H1 (cell line): ENCODE results near the gene ATP5F1E. TPM values are rescaled to one million over a fixed set of nuclear protein-coding genes. Genes with fewer than 3 reads are reported as not detected.

Experiments used
- CTCF ChIA-PET: fragments of 300-600 bp; sonication (Branson Sonifier 250); formaldehyde crosslinking; loops from one replicate; lab custom pipeline; 2021; ENCODE audit not compliant: partially characterized antibody; lab: Charles Lee
- POLR2A ChIA-PET: fragments of 300-600 bp; sonication (Branson Sonifier 250); formaldehyde crosslinking; loops from one replicate; lab custom pipeline; 2021; ENCODE audit warnings: inconsistent platforms; ENCODE audit not compliant: partially characterized antibody; lab: Charles Lee
- DNase-seq, 2 experiments: peaks; one replicate each; pipeline versions ENCODE4 v3.0.0 to v3.0.0-alpha.2; 2010 to 2022; ENCODE audit warnings: low spot score in 2 of 2, low read depth in 1 of 2, mixed read lengths in 1 of 2
- FAIRE-seq: peaks from 2 replicates; lab custom pipeline; 2011; peaks lifted over from hg19 to GRCh38; lab: Jason Lieb, UNC
- H2AFZ ChIP-seq: 2 replicates; pipeline ENCODE4 v1.8.1; 2012; ENCODE audit warnings: low read length, inconsistent platforms
- H2AK5ac ChIP-seq: 2 replicates; pipeline ENCODE4 v1.6.1; 2013; ENCODE audit warnings: low read depth, low read length
- H2BK120ac ChIP-seq: replicated peaks from 2 replicates; pipeline ENCODE3; 2013; ENCODE audit warnings: low read depth, low read length, inconsistent platforms
- H2BK12ac ChIP-seq: 2 replicates; pipeline ENCODE4 v1.6.1; 2013; ENCODE audit warnings: low read depth, low read length
- H2BK15ac ChIP-seq: 2 replicates; pipeline ENCODE4 v1.6.1; 2013; ENCODE audit warnings: low read length
- H2BK20ac ChIP-seq: 2 replicates; pipeline ENCODE4 v1.6.1; 2013; ENCODE audit warnings: low read length
- H2BK5ac ChIP-seq: 2 replicates; pipeline ENCODE4 v1.6.1; 2013; ENCODE audit warnings: low read depth, low read length
- H3K14ac ChIP-seq: 2 replicates; pipeline ENCODE4 v1.6.1; 2013; ENCODE audit warnings: inconsistent platforms; ENCODE audit not compliant: insufficient read length
- H3K18ac ChIP-seq: 2 replicates; pipeline ENCODE4 v1.6.1; 2013; ENCODE audit warnings: low read length; ENCODE audit errors: extremely low read depth
- H3K23ac ChIP-seq: 2 replicates; pipeline ENCODE4 v1.6.1; 2013; ENCODE audit warnings: inconsistent platforms; ENCODE audit not compliant: insufficient read length
- H3K23me2 ChIP-seq: 2 replicates; pipeline ENCODE4 v1.6.1; 2013; ENCODE audit warnings: low read depth, low read length
- H3K27ac ChIP-seq: 2 replicates; pipeline ENCODE4 v1.6.1; 2011; ENCODE audit warnings: low read depth, low read length, inconsistent platforms
- H3K27me3 ChIP-seq, 4 experiments: replicated peaks in 1 of 4; 1 replicate in 1 of 4; 2 replicates in 3 of 4; pipeline versions ENCODE4 v1.6.1 to v1.8.1; 2011 to 2013; ENCODE audit warnings: low read length in 3 of 4, mild to moderate bottlenecking in 3 of 4, inconsistent platforms in 2 of 4, mixed read lengths in 2 of 4, moderate library complexity in 1 of 4; ENCODE audit not compliant: control insufficient read depth in 3 of 4, insufficient read depth in 3 of 4; ENCODE audit errors: extremely low read depth in 1 of 4
- H3K36me3 ChIP-seq, 4 experiments: 2 replicates each; pipeline versions ENCODE4 v1.6.1 to v1.8.1; 2011 to 2013; ENCODE audit warnings: mild to moderate bottlenecking in 4 of 4, low read length in 3 of 4, moderate library complexity in 2 of 4, control low read depth in 1 of 4, inconsistent platforms in 1 of 4; ENCODE audit not compliant: insufficient read depth in 4 of 4, control insufficient read depth in 2 of 4
- H3K4ac ChIP-seq: replicated peaks from 2 replicates; pipeline ENCODE3; 2013; ENCODE audit warnings: low read length, low read depth, mixed read lengths, inconsistent platforms; ENCODE audit not compliant: insufficient read length
- H3K4me1 ChIP-seq, 4 experiments: replicated peaks in 1 of 4; 1 replicate in 1 of 4; 2 replicates in 3 of 4; pipeline versions ENCODE4 v1.6.1 to v1.8.1; 2011 to 2013; ENCODE audit warnings: low read length in 3 of 4, inconsistent platforms in 2 of 4, mixed read lengths in 1 of 4; ENCODE audit not compliant: insufficient read depth in 4 of 4, control insufficient read depth in 3 of 4
- H3K4me2 ChIP-seq, 2 experiments: 2 replicates each; pipeline versions ENCODE4 v1.6.1 to v1.8.1; 2011 to 2013; ENCODE audit warnings: low read depth in 2 of 2, low read length in 2 of 2, control low read depth in 1 of 2, inconsistent platforms in 1 of 2, mild to moderate bottlenecking in 1 of 2; ENCODE audit not compliant: insufficient read depth in 1 of 2
- H3K4me3 ChIP-seq, 4 experiments: fragments of 200-600, 300-600 bp in 1 of 4; sonication (generic), shearing (Covaris generic), sonication (Bioruptor Twin) in 1 of 4; 2 replicates each; pipeline versions ENCODE4 v1.5.1 to v1.8.1; 2011 to 2016; ENCODE audit warnings: low read length in 4 of 4, low read depth in 3 of 4, control low read depth in 2 of 4, inconsistent platforms in 2 of 4, mild to moderate bottlenecking in 2 of 4, mixed read lengths in 1 of 4, moderate library complexity in 1 of 4; ENCODE audit not compliant: insufficient read depth in 2 of 4; ENCODE audit errors: extremely low read depth in 1 of 4
- H3K56ac ChIP-seq: replicated peaks from 2 replicates; pipeline ENCODE3; 2013; ENCODE audit warnings: low read depth, mild to moderate bottlenecking, mixed read lengths, low read length, inconsistent platforms; ENCODE audit not compliant: insufficient read length
- H3K79me1 ChIP-seq: 2 replicates; pipeline ENCODE4 v1.6.1; 2013; ENCODE audit warnings: low read depth, low read length, control low read depth
- H3K79me2 ChIP-seq, 2 experiments: 2 replicates each; pipeline versions ENCODE4 v1.6.1 to v1.8.1; 2012 to 2013; ENCODE audit warnings: low read length in 2 of 2, mild to moderate bottlenecking in 2 of 2, inconsistent platforms in 1 of 2; ENCODE audit not compliant: insufficient read depth in 2 of 2, control insufficient read depth in 1 of 2
- H3K9ac ChIP-seq, 4 experiments: replicated peaks in 1 of 4; 1 replicate in 1 of 4; 2 replicates in 3 of 4; pipeline versions ENCODE4 v1.6.1 to v1.8.1; 2011 to 2013; ENCODE audit warnings: low read depth in 3 of 4, low read length in 3 of 4, control low read depth in 2 of 4, mild to moderate bottlenecking in 2 of 4, moderate library complexity in 2 of 4, inconsistent platforms in 1 of 4; ENCODE audit errors: extremely low read depth in 1 of 4
- H3K9me3 ChIP-seq, 2 experiments: 2 replicates each; pipeline versions ENCODE4 v1.6.1 to v1.8.1; 2012 to 2013; ENCODE audit warnings: mild to moderate bottlenecking in 2 of 2, moderate library complexity in 2 of 2, control low read depth in 1 of 2, inconsistent platforms in 1 of 2, low read depth in 1 of 2, low read length in 1 of 2, mixed read lengths in 1 of 2; ENCODE audit not compliant: insufficient read depth in 2 of 2
- H4K20me1 ChIP-seq, 2 experiments: replicated peaks in 1 of 2; 2 replicates each; pipeline versions ENCODE3 to v1.8.1; 2011 to 2013; ENCODE audit warnings: inconsistent platforms in 2 of 2, low read length in 2 of 2, mild to moderate bottlenecking in 1 of 2; ENCODE audit not compliant: insufficient read depth in 2 of 2, control insufficient read depth in 1 of 2
- H4K5ac ChIP-seq: 2 replicates; pipeline ENCODE4 v1.6.1; 2013; ENCODE audit warnings: low read length, low read depth, mixed read lengths, inconsistent platforms; ENCODE audit not compliant: insufficient read length
- H4K8ac ChIP-seq: 2 replicates; pipeline ENCODE4 v1.8.0; 2013; ENCODE audit warnings: mild to moderate bottlenecking, moderate library complexity, low read length, inconsistent platforms; ENCODE audit not compliant: insufficient read depth; ENCODE audit errors: extremely low read depth
- H4K91ac ChIP-seq: replicated peaks from 2 replicates; pipeline ENCODE3; 2013; ENCODE audit warnings: low read length, mixed read lengths, inconsistent platforms; ENCODE audit not compliant: insufficient read length
- BACH1 ChIP-seq: IDR thresholded peaks from 2 replicates; pipeline ENCODE4 v1.6.1; 2012; ENCODE audit warnings: low read length, improper control_type of control experiment
- BRCA1 ChIP-seq: IDR thresholded peaks from 2 replicates; pipeline ENCODE4 v1.6.1; 2012; ENCODE audit warnings: low read depth, low read length, improper control_type of control experiment
- CTCF ChIP-seq, 3 experiments: IDR thresholded peaks; 1 replicate in 2 of 3; 2 replicates in 1 of 3; pipeline versions ENCODE4 v1.5.1 to v1.6.1; 2011; ENCODE audit warnings: low read length in 3 of 3, mild to moderate bottlenecking in 3 of 3, inconsistent platforms in 2 of 3, low read depth in 1 of 3, moderate library complexity in 1 of 3; ENCODE audit not compliant: insufficient read depth in 1 of 3; ENCODE audit errors: control extremely low read depth in 1 of 3
- EP300 ChIP-seq, 2 experiments: IDR thresholded peaks; 1 replicate in 1 of 2; 2 replicates in 1 of 2; pipeline ENCODE4 v1.6.1; 2011 to 2012; ENCODE audit warnings: low read depth in 2 of 2, low read length in 2 of 2, mild to moderate bottlenecking in 2 of 2, borderline replicate concordance in 1 of 2, inconsistent platforms in 1 of 2, moderate library complexity in 1 of 2
- HDAC6 ChIP-seq: IDR thresholded peaks from one replicate; pipeline ENCODE4 v1.7.1; 2012; ENCODE audit warnings: low read depth, mild to moderate bottlenecking, inconsistent platforms, low read length, moderate library complexity
- JUND ChIP-seq: IDR thresholded peaks from 2 replicates; pipeline ENCODE4 v1.6.1; 2011; ENCODE audit warnings: mild to moderate bottlenecking, improper control_type of control experiment, low read length
- RBBP5 ChIP-seq: IDR thresholded peaks from 2 replicates; pipeline ENCODE4 v1.7.1; 2012; ENCODE audit warnings: low read depth, mild to moderate bottlenecking, inconsistent platforms, low read length, moderate library complexity, borderline replicate concordance
- RXRA ChIP-seq: IDR thresholded peaks from 2 replicates; pipeline ENCODE4 v1.6.1; 2011; ENCODE audit warnings: low read depth, mild to moderate bottlenecking, low read length, moderate library complexity; ENCODE audit not compliant: insufficient read depth
- SUZ12 ChIP-seq: fragments of 200-600 bp; sonication (generic); IDR thresholded peaks from 2 replicates; pipeline ENCODE4 v1.6.1; 2012; ENCODE audit warnings: mild to moderate bottlenecking, inconsistent platforms, low read length, moderate library complexity, mixed read lengths
- TAF7 ChIP-seq: optimal IDR thresholded peaks from 2 replicates; pipeline ENCODE3; 2011; ENCODE audit warnings: low read depth, mild to moderate bottlenecking, inconsistent platforms, low read length, moderate library complexity, borderline replicate concordance
- WGBS, 2 experiments: shearing (Covaris generic) in 1 of 2; methylation state at CpG; one replicate each; pipeline versions ENCODE4 v1.1.6 to v1.1.7; 2013 to 2015; ENCODE audit warnings: low lambda C conversion rate in 2 of 2, mixed read lengths in 2 of 2, inconsistent platforms in 1 of 2, low coverage in 1 of 2, missing lambda C conversion rate in 1 of 2; ENCODE audit not compliant: insufficient replicate concordance in 2 of 2, insufficient coverage in 1 of 2, insufficient read length in 1 of 2; ENCODE audit errors: extremely low coverage in 1 of 2, missing lambda C conversion rate in 1 of 2; 5-methylcytosine and 5-hydroxymethylcytosine counted together
- polyA plus RNA-seq, 7 experiments: library from polyadenylated mRNA; depleted of rRNA in 3 of 7; stranded (reverse) in 5 of 7; unstranded in 2 of 7; fragments of >200 nt in 5 of 7; fragments of 200-250 nt in 2 of 7; gene quantifications; 1 replicate in 5 of 7; 2 replicates in 1 of 7; 4 replicates in 1 of 7; pipeline versions ENCODE4 v1.2.1 to v1.2.3, GENCODE V29; 2011 to 2013; ENCODE audit warnings: missing spikeins in 2 of 7, mixed read lengths in 2 of 7
- total RNA-seq: library from RNA; stranded (reverse); fragmentation: NEBNext Ultra II Directional; extraction: Animal tissue kit (Norgen Biotek cat#: 25700); gene quantifications from 2 replicates; pipeline ENCODE4 v1.2.1, GENCODE V29; 2021

ATP5F1E gene
- total and polyA plus RNA-seq, 2 of the 8 experiments (the other 6 are each of a cell fraction or from before 2014, with no cell fraction given) = 15.7 to 47.8 TPM

- Histone ChIP-seq H2AFZ (no peak overlapping the region), H2AK5ac (no peak overlapping the region), H3K23me2 (peaks cover 2% of the 10 kb centered on the region; the same call in 1 of the 2 replicates), H4K8ac (no peak overlapping the region), H3K4me2 (no peak overlapping the region), H2BK20ac (no peak overlapping the region), H4K20me1 (peaks cover 0 to 6% of the 10 kb centered on the region in 2 experiments), H2BK5ac (no peak overlapping the region), H3K27ac (no peak overlapping the region), H4K91ac (no peak overlapping the region), H4K5ac (no peak overlapping the region), H3K56ac (no peak overlapping the region), H2BK15ac (no peak overlapping the region), H3K4me1 (peaks cover 0 to 8% (median 5%) of the 10 kb centered on the region in 4 experiments; a peak in 3 of 7 replicates), H3K36me3 (no peaks in the 10 kb centered on the region), H2BK12ac (no peak overlapping the region), H3K9ac (no peak overlapping the region), H3K18ac (no peak overlapping the region), H3K9me3 (no peaks in the 10 kb centered on the region), H3K79me2 (no peaks in the 10 kb centered on the region), H2BK120ac (no peak overlapping the region), H3K4ac (no peak overlapping the region), H3K27me3 (peaks cover 0 to 12% (median 5%) of the 10 kb centered on the region in 4 experiments; a peak in 3 of 7 replicates), H3K23ac (no peak overlapping the region), H3K79me1 (no peaks in the 10 kb centered on the region), H3K14ac (no peak overlapping the region), H3K4me3 (no peak overlapping the region)
- DNase-seq = no peak
- no peak for FAIRE-seq
- WGBS, 2 experiments = 89% methylated on average over 14 of the region's 16 CpGs; no CpG with 5 or more reads in 1 of the 2 experiments
- POLR2A ChIA-PET = no interaction called here
- CTCF ChIA-PET = interaction anchor here (1.2 kb wide), 1 partner anchor 121 kb away, joined by 4 read pairs; no protein-coding TSS in a partner anchor
- no peak for TF ChIP-seq CTCF (IDR thresholded peaks at IDR 0.05; ENCODE audit: control extremely low read depth in 1 of 3, insufficient read depth in 1 of 3, low read depth in 1 of 3, low read length in 3 of 3)
- TF ChIP-seq HDAC6 = no peak
- TF ChIP-seq RXRA = no peak
- no peak for TF ChIP-seq JUND
- TF ChIP-seq BACH1 = no peak
- TF ChIP-seq TAF7 = no peak
- no peak for TF ChIP-seq SUZ12
- no peak for TF ChIP-seq RBBP5
- no peak for TF ChIP-seq EP300 (IDR thresholded peaks at IDR 0.05; ENCODE audit: borderline replicate concordance in 1 of 2, low read depth in 2 of 2, low read length in 2 of 2)
- TF ChIP-seq BRCA1 = no peak
Measured at GRCh38 chr20:59003836-59004492, 28.2 kb downstream of the ATP5F1E start.
